ENCODE results near the gene ZNF232. TPM values are rescaled to one million over a fixed set of nuclear protein-coding genes. Genes with fewer than 3 reads are reported as not detected.
A peak's percentile ranks its signal among the peaks of the same experiment; 100 is the strongest.

The ZNF232 gene
- total RNA-seq, 6 donors from 2014 or later, result 5.5 to 27.2 (median 9.4) TPM

GRCh38 chr17:5115673-5116651 lies 4.3 kb upstream of the ZNF232 start, which contains the start of gene USP6:
TSS of gene USP6 (plus strand) at chr17:5116032. CDS start at chr17:5130368, 14,336 bp downstream.
- peaks cover 2 to 10% (median 7%) of the 10 kb centered on the region in 4 donors for H3K4me1 ChIP-seq
- ATAC-seq (ENCODE audit: low FRiP score in 2 of 2) (no peak), DNase-seq (peak in 1 of 2 donors; percentile 85)
- H3K27ac ChIP-seq, result peak within 1 kb of the TSS in 1 of 4 donors; percentile 64
- peaks cover 0 to 17% (median 5%) of the 10 kb centered on the region in 4 donors for H3K27me3 ChIP-seq
- WGBS, 2 donors, result 30 to 35% methylated on average over 33 to 52 of the region's 87 CpGs
- TF ChIP-seq POLR2A (IDR thresholded peaks at IDR 0.05) (no peak), CTCF (IDR thresholded peaks at IDR 0.05) (no peak), EP300 (IDR thresholded peaks at IDR 0.05) (no peak), POLR2AphosphoS5 (IDR thresholded peaks at IDR 0.05) (no peak)
- no peaks in the 10 kb centered on the region for H3K9me3 ChIP-seq
- H3K4me3 ChIP-seq, result peak within 1 kb of the TSS in 2 of 4 donors; percentile 2 to 50
- H3K36me3 ChIP-seq, result no peaks in the 10 kb centered on the region

- DNase-seq (no peak), ATAC-seq (ENCODE audit: low FRiP score in 2 of 2) (no peak)
- Histone ChIP-seq H3K27me3 (peaks cover 0 to 9% (median 2%) of the 10 kb centered on the region in 4 donors), H3K4me3 (peak overlapping the region; percentile 57 to 90 (median 77)), H3K4me1 (peaks cover 11 to 15% (median 14%) of the 10 kb centered on the region in 4 donors), H3K9me3 (peaks cover 0 to 5% (median 0%) of the 10 kb centered on the region in 4 donors), H3K36me3 (peaks cover 4 to 34% (median 11%) of the 10 kb centered on the region in 4 donors), H3K27ac (peak overlapping the region in 3 of 4 donors; percentile 71 to 80 (median 75))
- TF ChIP-seq EP300 (IDR thresholded peaks at IDR 0.05) (no peak), POLR2A (IDR thresholded peaks at IDR 0.05) (no peak), POLR2AphosphoS5 (IDR thresholded peaks at IDR 0.05) (no peak), CTCF (IDR thresholded peaks at IDR 0.05) (no peak)
- WGBS, 2 donors, result 20% methylated on average over 8 of the region's 8 CpGs
Observed at GRCh38 chr17:5110816-5111215, 862 bp downstream of the ZNF232 start.

GRCh38 chr17:5100832-5101231 lies 10.8 kb downstream of the ZNF232 start:
- TF ChIP-seq EP300 (IDR thresholded peaks at IDR 0.05), result no peak
- Histone ChIP-seq H3K9me3 (peaks cover 0 to 21% (median 13%) of the 10 kb centered on the region in 4 donors), H3K4me1 (peaks cover 0 to 12% (median 9%) of the 10 kb centered on the region in 4 donors), H3K27ac (no peak overlapping the region), H3K36me3 (peaks cover 0 to 9% (median 1%) of the 10 kb centered on the region in 4 donors), H3K27me3 (peaks cover 0 to 5% (median 0%) of the 10 kb centered on the region in 4 donors), H3K4me3 (no peak overlapping the region)
- 88 to 93% methylated on average over 6 of the region's 6 CpGs for WGBS, 2 donors
- ATAC-seq (ENCODE audit: low FRiP score in 2 of 2) (no peak), DNase-seq (no peak)

GRCh38 chr17:5099271-5099670 lies 12.4 kb downstream of the ZNF232 start:
- Histone ChIP-seq H3K4me3 (no peak overlapping the region), H3K27ac (no peak overlapping the region), H3K9me3 (peaks cover 15 to 36% (median 28%) of the 10 kb centered on the region in 4 donors), H3K36me3 (no peaks in the 10 kb centered on the region), H3K27me3 (peaks cover 0 to 5% (median 0%) of the 10 kb centered on the region in 4 donors), H3K4me1 (peaks cover 0 to 12% (median 9%) of the 10 kb centered on the region in 4 donors)
- no peak for DNase-seq
- TF ChIP-seq EP300 (IDR thresholded peaks at IDR 0.05), result no peak
- no peak for ATAC-seq (ENCODE audit: low FRiP score in 2 of 2)
- 90 to 92% methylated on average over 5 of the region's 5 CpGs for WGBS, 2 donors

- peak overlapping the region; percentile 18 to 71 (median 54) for H3K4me3 ChIP-seq
- H3K9me3 ChIP-seq, result peaks cover 35 to 56% (median 48%) of the 10 kb centered on the region in 4 donors
- TF ChIP-seq CTCF (IDR thresholded peaks at IDR 0.05) (peak in 1 of 6 experiments; percentile 3), EP300 (IDR thresholded peaks at IDR 0.05) (no peak)
- peak overlapping the region; percentile 31 to 56 (median 51) for H3K27ac ChIP-seq
- H3K4me1 ChIP-seq, result peaks cover 0 to 12% (median 9%) of the 10 kb centered on the region in 4 donors
- peak; percentile 71 to 72 for ATAC-seq (ENCODE audit: low FRiP score in 2 of 2)
- peak; percentile 41 to 88 for DNase-seq
- peaks cover 0 to 6% (median 5%) of the 10 kb centered on the region in 4 donors for H3K36me3 ChIP-seq
- peaks cover 0 to 5% (median 0%) of the 10 kb centered on the region in 4 donors for H3K27me3 ChIP-seq
- whole genome bisulfite sequencing, 2 donors, result 0 to 4% methylated on average over 26 to 54 of the region's 63 CpGs
Observed at GRCh38 chr17:5097101-5097834, 14.4 kb downstream of the ZNF232 start.
